HCT116 (cell line): ENCODE results near the gene ZBTB20. TPM values are rescaled to one million over a fixed set of nuclear protein-coding genes. Genes with fewer than 3 reads are reported as not detected.

Source experiments
- ATAC-seq: fragments of 200-7000 bp; cut with Tn5 transposase; 2 replicates; pipeline ENCODE4 v1.9.1; 2020; ENCODE audit warnings: mild to moderate bottlenecking, moderate library complexity
- BruUV-seq: library from RNA; stranded (reverse); fragments of 400-500 nt; replicated peaks from 2 replicates; lab custom pipeline; 2021; lab: Mats Ljungman, UMichigan
- CTCF ChIA-PET: fragments of 300-600 bp; sonication (Branson Sonifier 250); formaldehyde crosslinking; loops from one replicate; lab custom pipeline; 2021; ENCODE audit warnings: antibody characterized with exemption; lab: Charles Lee
- POLR2A ChIA-PET: fragments of 300-600, 350-600 bp; sonication (Branson Sonifier 250); formaldehyde crosslinking; loops from one replicate; lab custom pipeline; 2021; ENCODE audit warnings: antibody characterized with exemption; lab: Charles Lee
- RAD21 ChIA-PET, 2 experiments: fragments of 300-600 bp; sonication (Branson Sonifier 250); formaldehyde crosslinking; loops; one replicate each; lab custom pipeline; 2023; ENCODE audit warnings: low total read pairs in 2 of 2; ENCODE audit not compliant: uncharacterized antibody in 2 of 2, unreplicated experiment in 2 of 2, low non-redundant PET in 1 of 2; lab: Charles Lee
- DNase-seq: peaks from one replicate; pipeline ENCODE4 v3.0.0-alpha.2; 2010; ENCODE audit warnings: low read depth, low spot score
- H2AFZ ChIP-seq: fragments of 200-600 bp; shearing (Covaris generic), sonication (generic); 2 replicates; pipeline ENCODE4 v1.6.1; 2017; ENCODE audit warnings: low read depth, mixed run types, mixed read lengths, antibody characterized with exemption, low read length; ENCODE audit not compliant: poor library complexity, severe bottlenecking
- H3K27ac ChIP-seq: 2 replicates; pipeline ENCODE4 v1.5.1; 2012; ENCODE audit warnings: low read depth, low read length
- H3K27me3 ChIP-seq: fragments of 200-600 bp; sonication (generic); 2 replicates; pipeline ENCODE4 v1.6.1; 2016; ENCODE audit warnings: mixed run types, low read length, mixed read lengths; ENCODE audit not compliant: insufficient read depth
- H3K36me3 ChIP-seq, 2 experiments: fragments of 200-500 bp in 1 of 2; fragments of 200-600 bp in 1 of 2; sonication (Bioruptor generic) in 1 of 2; sonication (generic) in 1 of 2; 2 replicates each; pipeline versions ENCODE4 v1.5.1 to v1.6.1; 2014 to 2016; ENCODE audit warnings: low read length in 2 of 2, inconsistent platforms in 1 of 2, mixed read lengths in 1 of 2, mixed run types in 1 of 2; ENCODE audit not compliant: insufficient read depth in 2 of 2, control insufficient read depth in 1 of 2
- H3K4me1 ChIP-seq, 2 experiments: fragments of 200-600 bp in 1 of 2; sonication (generic) in 1 of 2; 2 replicates each; pipeline versions ENCODE4 v1.5.1 to v1.6.1; 2012 to 2017; ENCODE audit warnings: low read length in 2 of 2, inconsistent platforms in 1 of 2, mild to moderate bottlenecking in 1 of 2, mixed read lengths in 1 of 2, mixed run types in 1 of 2, moderate library complexity in 1 of 2; ENCODE audit not compliant: insufficient read depth in 2 of 2, control insufficient read depth in 1 of 2
- H3K4me2 ChIP-seq: fragments of 200-600 bp; sonication (generic); 2 replicates; pipeline ENCODE4 v1.6.1; 2017; ENCODE audit warnings: mixed run types, low read length, mixed read lengths
- H3K4me3 ChIP-seq, 2 experiments: fragments of 200-600 bp in 1 of 2; sonication (generic) in 1 of 2; replicated peaks in 1 of 2; 2 replicates each; pipeline ENCODE4 v1.5.1; 2011 to 2016; ENCODE audit warnings: low read length in 2 of 2, control low read depth in 1 of 2, low read depth in 1 of 2, mild to moderate bottlenecking in 1 of 2, mixed read lengths in 1 of 2, mixed run types in 1 of 2
- H3K79me2 ChIP-seq: fragments of 200-600 bp; sonication (generic); 2 replicates; pipeline ENCODE4 v1.6.1; 2017; ENCODE audit warnings: mild to moderate bottlenecking, mixed run types, low read length, moderate library complexity, mixed read lengths; ENCODE audit not compliant: insufficient read depth
- H3K9ac ChIP-seq: fragments of 200-600 bp; sonication (generic); 2 replicates; pipeline ENCODE4 v1.6.1; 2016; ENCODE audit warnings: low read length, mixed read lengths
- H3K9me2 ChIP-seq: fragments of 200-600 bp; sonication (generic), shearing (Covaris generic); 2 replicates; pipeline ENCODE4 v1.6.1; 2017; ENCODE audit warnings: mixed run types, mild to moderate bottlenecking, moderate library complexity; ENCODE audit not compliant: insufficient read depth
- H3K9me3 ChIP-seq, 2 experiments: fragments of 200-500 bp in 1 of 2; fragments of 200-600 bp in 1 of 2; sonication (Bioruptor generic) in 1 of 2; sonication (generic) in 1 of 2; 2 replicates each; pipeline ENCODE4 v1.6.1; 2014 to 2017; ENCODE audit warnings: low read length in 2 of 2, mixed read lengths in 2 of 2, inconsistent platforms in 1 of 2, low read depth in 1 of 2, mild to moderate bottlenecking in 1 of 2, mixed run types in 1 of 2, moderate library complexity in 1 of 2; ENCODE audit not compliant: control insufficient read depth in 1 of 2, insufficient read depth in 1 of 2
- H4K20me1 ChIP-seq: fragments of 200-600 bp; sonication (generic), shearing (Covaris generic); 2 replicates; pipeline ENCODE4 v1.6.1; 2017; ENCODE audit warnings: mixed run types, mild to moderate bottlenecking, moderate library complexity; ENCODE audit not compliant: insufficient read depth
- ATF3 ChIP-seq: IDR thresholded peaks from 2 replicates; pipeline ENCODE4 v1.6.1; 2012
- CBX3 ChIP-seq: IDR thresholded peaks from 2 replicates; pipeline ENCODE4 v1.6.1; 2012; ENCODE audit warnings: low read depth
- EGR1 ChIP-seq: IDR thresholded peaks from 2 replicates; pipeline ENCODE4 v1.6.1; 2012; ENCODE audit warnings: low read depth
- ELF1 ChIP-seq: IDR thresholded peaks from 2 replicates; pipeline ENCODE4 v1.6.1; 2012; ENCODE audit warnings: low read depth, borderline replicate concordance
- EZH2phosphoT487 ChIP-seq: fragments of 200-600 bp; IDR thresholded peaks from 2 replicates; pipeline ENCODE4 v1.6.1; 2018; ENCODE audit warnings: antibody characterized with exemption, borderline replicate concordance
- JUND ChIP-seq: IDR thresholded peaks from 2 replicates; pipeline ENCODE4 v1.6.1; 2012
- POLR2A ChIP-seq: IDR thresholded peaks from 2 replicates; pipeline ENCODE4 v1.7.0; 2011; ENCODE audit warnings: borderline replicate concordance; ENCODE audit not compliant: insufficient read depth, insufficient read length; ENCODE audit errors: extremely low read depth
- SIN3A ChIP-seq: IDR thresholded peaks from 2 replicates; pipeline ENCODE4 v1.6.1; 2012; ENCODE audit warnings: low read depth
- SRF ChIP-seq: IDR thresholded peaks from 2 replicates; pipeline ENCODE4 v1.6.1; 2012; ENCODE audit warnings: low read depth
- ZBTB33 ChIP-seq: IDR thresholded peaks from 2 replicates; pipeline ENCODE4 v1.6.1; 2011; ENCODE audit warnings: mild to moderate bottlenecking, low read length, moderate library complexity; ENCODE audit not compliant: insufficient replicate concordance; ENCODE audit errors: extremely low read depth
- ZNF274 ChIP-seq: fragments of 200-500 bp; sonication (Bioruptor generic); IDR thresholded peaks from 2 replicates; pipeline ENCODE4 v1.6.1; 2014; ENCODE audit warnings: mild to moderate bottlenecking, low read depth, low read length, inconsistent platforms
- intact Hi-C: fragments of 100-400 bp; cut with micrococcal nuclease; formaldehyde crosslinking; loops from 2 replicates; pipeline ENCODE4 v1.10.0; 2022
- total RNA-seq: library from RNA; stranded (reverse); gene quantifications from one replicate; pipeline ENCODE4 v1.2.1, GENCODE V29; 2021; ENCODE audit not compliant: unreplicated experiment

The ZBTB20 gene
- total RNA-seq, 1 experiment from 2014 or later, result 42.1 TPM

- TF ChIP-seq ELF1, result 0 out of 2 replicates have a peak, but pooled peaks have one; percentile 14
Observed at GRCh38 chr3:114586119-114586518, 561.0 kb downstream of the ZBTB20 start (continued).

GRCh38 chr3:114585687-114586086 lies 561.4 kb downstream of the ZBTB20 start:
- Histone ChIP-seq H3K9me3 (no peaks in the 10 kb centered on the region), H3K4me3 (no peak overlapping the region), H3K9ac (no peak overlapping the region), H3K4me1 (peaks cover 31 to 57% of the 10 kb centered on the region in 2 experiments), H3K9me2 (no peaks in the 10 kb centered on the region), H2AFZ (no peak overlapping the region), H4K20me1 (no peaks in the 10 kb centered on the region), H3K79me2 (peaks cover 97% of the 10 kb centered on the region), H3K27ac (peak overlapping the region; percentile 54), H3K27me3 (no peaks in the 10 kb centered on the region), H3K36me3 (peaks cover 0 to 15% of the 10 kb centered on the region in 2 experiments; a peak in 1 of 4 replicates), H3K4me2 (no peak overlapping the region)
- RAD21 ChIA-PET, result no interaction called here
- POLR2A ChIA-PET, result no interaction called here
- DNase-seq, result no peak
- intact Hi-C loops, result no loop called here
- 0 out of 2 replicates have a peak, but pooled peaks have one; percentile 7 for ATAC-seq
- no peak for TF ChIP-seq ELF1
- TF ChIP-seq EGR1, result no peak
- no peak for TF ChIP-seq POLR2A
- TF ChIP-seq ATF3, result no peak
- TF ChIP-seq EZH2phosphoT487, result no peak
- no peak for TF ChIP-seq SRF
- no peak for TF ChIP-seq ZNF274
- TF ChIP-seq CBX3, result no peak
- no peak for TF ChIP-seq ZBTB33
- no peak for TF ChIP-seq SIN3A
- no peak for TF ChIP-seq JUND
- CTCF ChIA-PET, result interaction anchor here (0.5 to 0.7 kb wide), 2 partner anchors 122 to 560 kb away, joined by 3 to 4 read pairs; no protein-coding TSS in a partner anchor
- no TSS peak for BruUV-seq
